Activated CD4-positive, alpha-beta T cell treated with anti-CD3 and anti-CD28 coated beads, Interleukin-2, amount 50 U/mL, for 4 hours (primary cell): ENCODE measurements around the gene RELN.

ENCODE experiments used
- DNase-seq, 2 experiments: peaks; one replicate each; pipeline ENCODE4 v3.0.0-alpha.2; 2020

RELN gene

GRCh38 chr7:103777440-103777839 is 212.0 kb downstream of the RELN start:
- DNase-seq, result no peak

GRCh38 chr7:103773726-103774125 is 215.7 kb downstream of the RELN start:
- no peak for DNase-seq

- no peak for DNase-seq
Observed at GRCh38 chr7:103772171-103772773, 217.2 kb downstream of the RELN start.

GRCh38 chr7:103771294-103771693 is 218.2 kb downstream of the RELN start:
- DNase-seq, result no peak

- DNase-seq, result no peak
Observed at GRCh38 chr7:103766660-103767059, 222.8 kb downstream of the RELN start.

GRCh38 chr7:103765901-103766300 is 223.6 kb downstream of the RELN start:
- DNase-seq, result no peak

- no peak for DNase-seq
Observed at GRCh38 chr7:103764901-103765300, 224.6 kb downstream of the RELN start.

GRCh38 chr7:103762877-103763276 is 226.6 kb downstream of the RELN start:
- no peak for DNase-seq

- DNase-seq, result no peak
Observed at GRCh38 chr7:103762065-103762760, 227.2 kb downstream of the RELN start.

GRCh38 chr7:103752995-103753394 is 236.5 kb downstream of the RELN start:
- DNase-seq, result no peak

- DNase-seq, result no peak
Observed at GRCh38 chr7:103751311-103751880, 238.1 kb downstream of the RELN start.

- DNase-seq, result no peak
Observed at GRCh38 chr7:103748680-103749079, 240.8 kb downstream of the RELN start.

- no peak for DNase-seq
Observed at GRCh38 chr7:103735377-103735776, 254.1 kb downstream of the RELN start.

- no peak for DNase-seq
Observed at GRCh38 chr7:103731169-103731568, 258.3 kb downstream of the RELN start.

- no peak for DNase-seq
Observed at GRCh38 chr7:103729026-103729425, 260.4 kb downstream of the RELN start.

- DNase-seq, result no peak
Observed at GRCh38 chr7:103727982-103728610, 261.4 kb downstream of the RELN start.

GRCh38 chr7:103719070-103719469 is 270.4 kb downstream of the RELN start:
- DNase-seq, result no peak

- DNase-seq, result no peak
Observed at GRCh38 chr7:103718482-103719061, 270.9 kb downstream of the RELN start.

GRCh38 chr7:103717574-103717973 is 271.9 kb downstream of the RELN start:
- DNase-seq, result no peak

- no peak for DNase-seq
Observed at GRCh38 chr7:103715376-103716120, 273.9 kb downstream of the RELN start.

GRCh38 chr7:103714376-103714927 is 275.0 kb downstream of the RELN start:
- no peak for DNase-seq

GRCh38 chr7:103712991-103713778 is 276.3 kb downstream of the RELN start:
- no peak for DNase-seq
